Chondrocyte (in vitro differentiated cells): ENCODE data around the gene SEL1L. TPM values are rescaled to one million over a fixed set of nuclear protein-coding genes. Genes with fewer than 3 reads are reported as not detected.
"Not testable (repeated sequence)": the region's sequence is repeated elsewhere in the genome, so short reads cannot be mapped to it uniquely, and the experiment has no call there.

Experiments used
- DNase-seq: peaks from one replicate; pipeline ENCODE4 v3.0.0; 2021; ENCODE audit warnings: mixed read lengths, low spot score
- H3K27ac Mint-ChIP-seq: one replicate; pipeline ENCODE4 v1.8.0; 2021; ENCODE audit warnings: mild to moderate bottlenecking, moderate library complexity, mixed read lengths; ENCODE audit not compliant: unreplicated experiment
- H3K27me3 Mint-ChIP-seq: 2 replicates; pipeline ENCODE4 v1.8.0; 2021; ENCODE audit warnings: low read depth, mixed read lengths
- H3K36me3 Mint-ChIP-seq: 2 replicates; pipeline ENCODE4 v1.8.0; 2021; ENCODE audit warnings: low read depth, mixed read lengths
- H3K4me1 Mint-ChIP-seq: 2 replicates; pipeline ENCODE4 v1.8.0; 2021; ENCODE audit warnings: low read depth, mild to moderate bottlenecking, mixed read lengths
- H3K4me3 Mint-ChIP-seq: one replicate; pipeline ENCODE4 v1.8.0; 2021; ENCODE audit warnings: mild to moderate bottlenecking, moderate library complexity, mixed read lengths; ENCODE audit not compliant: unreplicated experiment
- H3K9me3 Mint-ChIP-seq: 2 replicates; pipeline ENCODE4 v1.8.0; 2021; ENCODE audit warnings: low read depth, mixed read lengths
- CTCF ChIP-seq: fragments of 200-600 bp; sonication (generic); IDR thresholded peaks from 2 replicates; pipeline ENCODE4 v1.5.0; 2021; ENCODE audit warnings: antibody characterized with exemption, mild to moderate bottlenecking, moderate library complexity
- total RNA-seq: library from RNA; stranded (reverse); gene quantifications from 3 replicates; pipeline ENCODE4 v1.2.1, GENCODE V29; 2021

SEL1L gene
- total RNA-seq, 1 donor from 2014 or later: 201 TPM

- no peak for DNase-seq
- H3K27me3 Mint-ChIP-seq: no peaks in the 10 kb centered on the region
- H3K36me3 Mint-ChIP-seq: no peaks in the 10 kb centered on the region
- no peaks in the 10 kb centered on the region for H3K4me1 Mint-ChIP-seq
- H3K9me3 Mint-ChIP-seq: peaks cover 2% of the 10 kb centered on the region
- no peak overlapping the region for H3K4me3 Mint-ChIP-seq
- no peak for TF ChIP-seq CTCF
- no peak overlapping the region for H3K27ac Mint-ChIP-seq
Measured at GRCh38 chr14:81555684-81556083, 22.0 kb upstream of the SEL1L start.

- no peak for DNase-seq
- peaks cover 2% of the 10 kb centered on the region for H3K9me3 Mint-ChIP-seq
- no peak overlapping the region for H3K4me3 Mint-ChIP-seq
- no peaks in the 10 kb centered on the region for H3K36me3 Mint-ChIP-seq
- TF ChIP-seq CTCF: no peak
- H3K27ac Mint-ChIP-seq: no peak overlapping the region
- no peaks in the 10 kb centered on the region for H3K4me1 Mint-ChIP-seq
- H3K27me3 Mint-ChIP-seq: no peaks in the 10 kb centered on the region
Measured at GRCh38 chr14:81555051-81555450, 21.4 kb upstream of the SEL1L start.

GRCh38 chr14:81551471-81551870, 17.8 kb upstream of the SEL1L start:
- DNase-seq: no peak
- Mint-ChIP-seq H3K4me1 (no peaks in the 10 kb centered on the region), H3K36me3 (no peaks in the 10 kb centered on the region), H3K27me3 (peaks cover 2% of the 10 kb centered on the region), H3K27ac (no peak overlapping the region), H3K4me3 (no peak overlapping the region), H3K9me3 (peaks cover 2% of the 10 kb centered on the region)
- TF ChIP-seq CTCF: no peak

GRCh38 chr14:81550001-81550637, 16.5 kb upstream of the SEL1L start:
- peaks cover 2% of the 10 kb centered on the region for H3K9me3 Mint-ChIP-seq

GRCh38 chr14:81541206-81541605, 7.6 kb upstream of the SEL1L start:
- not testable (repeated sequence) for H3K4me3 Mint-ChIP-seq, H3K4me1 Mint-ChIP-seq, DNase-seq, H3K36me3 Mint-ChIP-seq, H3K27ac Mint-ChIP-seq
- peaks cover 12% of the 10 kb centered on the region for H3K9me3 Mint-ChIP-seq
- H3K27me3 Mint-ChIP-seq: peaks cover 36% of the 10 kb centered on the region

More at GRCh38 chr14:81550001-81550637, 16.5 kb upstream of the SEL1L start:
- no peak for DNase-seq
- no peak for TF ChIP-seq CTCF
- H3K27ac Mint-ChIP-seq: no peak overlapping the region
- no peaks in the 10 kb centered on the region for H3K36me3 Mint-ChIP-seq
- peaks cover 2% of the 10 kb centered on the region for H3K27me3 Mint-ChIP-seq
- H3K4me3 Mint-ChIP-seq: no peak overlapping the region
- H3K4me1 Mint-ChIP-seq: no peaks in the 10 kb centered on the region

- H3K4me1 Mint-ChIP-seq: peaks cover 13% of the 10 kb centered on the region
- DNase-seq: no peak
- H3K27ac Mint-ChIP-seq: no peak overlapping the region
Measured at GRCh38 chr14:81537193-81537592, 3.5 kb upstream of the SEL1L start.

More at GRCh38 chr14:81537193-81537592, 3.5 kb upstream of the SEL1L start:
- Mint-ChIP-seq H3K4me3 (no peak overlapping the region), H3K9me3 (peaks cover 8% of the 10 kb centered on the region), H3K36me3 (no peaks in the 10 kb centered on the region), H3K27me3 (peaks cover 15% of the 10 kb centered on the region)
- no peak for TF ChIP-seq CTCF
